HEK293T (cell line): Measurements from ENCODE around the gene TYRP1.

Experiments
- BHLHE40 ChIP-seq: fragments of 450-650 bp; IDR thresholded peaks from 2 replicates; pipeline ENCODE4 v1.6.1; 2016; ENCODE audit warnings: mild to moderate bottlenecking, moderate library complexity, borderline replicate concordance
- CTBP1 ChIP-seq: fragments of 450-650 bp; IDR thresholded peaks from 2 replicates; pipeline ENCODE4 v1.6.1; 2016; ENCODE audit warnings: borderline replicate concordance
- FOXA1 ChIP-seq: fragments of 450-650 bp; IDR thresholded peaks from 2 replicates; pipeline ENCODE4 v1.6.1; 2016; ENCODE audit warnings: mild to moderate bottlenecking
- FOXK2 ChIP-seq: fragments of 450-650 bp; IDR thresholded peaks from 2 replicates; pipeline ENCODE4 v1.6.1; 2016; ENCODE audit warnings: mild to moderate bottlenecking
- HDGF ChIP-seq: fragments of 450-650 bp; IDR thresholded peaks from 2 replicates; pipeline ENCODE4 v1.6.1; 2017; ENCODE audit warnings: antibody characterized with exemption, borderline replicate concordance
- L3MBTL2 ChIP-seq: fragments of 450-650 bp; conservative IDR thresholded peaks from 2 replicates; pipeline ENCODE4 v1.6.1; 2016; ENCODE audit warnings: mild to moderate bottlenecking
- LEF1 ChIP-seq: fragments of 450-650 bp; IDR thresholded peaks from 2 replicates; pipeline ENCODE4 v1.6.1; 2017; ENCODE audit warnings: mild to moderate bottlenecking, borderline replicate concordance
- PKNOX1 ChIP-seq: fragments of 450-650 bp; IDR thresholded peaks from 2 replicates; pipeline ENCODE4 v1.6.1; 2016
- SP1 ChIP-seq: fragments of 450-650 bp; IDR thresholded peaks from 2 replicates; pipeline ENCODE4 v1.6.1; 2017
- SUZ12 ChIP-seq: fragments of 450-650 bp; IDR thresholded peaks from 2 replicates; pipeline ENCODE4 v1.6.1; 2016; ENCODE audit warnings: mild to moderate bottlenecking
- ZNF384 ChIP-seq: fragments of 450-650 bp; IDR thresholded peaks from 2 replicates; pipeline ENCODE4 v1.6.1; 2016

- TF ChIP-seq LEF1 (no peak), SP1 (no peak), CTBP1 (no peak), FOXK2 (no peak), ZNF384 (no peak), SUZ12 (no peak), PKNOX1 (no peak), L3MBTL2 (no peak), HDGF (no peak), BHLHE40 (no peak), FOXA1 (no peak)
Observed at GRCh38 chr9:12720551-12720950, 27.4 kb downstream of the TYRP1 start.
